Right lobe of liver (tissue), 4 donors: Measurements from ENCODE around the gene SLC24A3.

Experiments
- POLR2A ChIP-seq: fragments of 450-650 bp; IDR thresholded peaks from one replicate; pipeline ENCODE4 v1.6.1; 2017; ENCODE audit warnings: antibody characterized with exemption, mild to moderate bottlenecking
- TF ChIP-seq, protein P1 (sequence below), 4 donors: fragments of 200-600 bp in 3 of 4; fragments of 450-650 bp in 1 of 4; IDR thresholded peaks; one replicate each; pipeline versions ENCODE4 v1.5.1 to v1.8.0; 2016 to 2022; ENCODE audit warnings: antibody characterized with exemption in 4 of 4, mild to moderate bottlenecking in 2 of 4
- donor health status: DM: no; HTN: no; CAD: no.
- donor health status: DM: no; HTN: no; CAD: no.
- donor health status: DM: no; HTN: yes; CAD: no.

- TF ChIP-seq, protein P1, sequence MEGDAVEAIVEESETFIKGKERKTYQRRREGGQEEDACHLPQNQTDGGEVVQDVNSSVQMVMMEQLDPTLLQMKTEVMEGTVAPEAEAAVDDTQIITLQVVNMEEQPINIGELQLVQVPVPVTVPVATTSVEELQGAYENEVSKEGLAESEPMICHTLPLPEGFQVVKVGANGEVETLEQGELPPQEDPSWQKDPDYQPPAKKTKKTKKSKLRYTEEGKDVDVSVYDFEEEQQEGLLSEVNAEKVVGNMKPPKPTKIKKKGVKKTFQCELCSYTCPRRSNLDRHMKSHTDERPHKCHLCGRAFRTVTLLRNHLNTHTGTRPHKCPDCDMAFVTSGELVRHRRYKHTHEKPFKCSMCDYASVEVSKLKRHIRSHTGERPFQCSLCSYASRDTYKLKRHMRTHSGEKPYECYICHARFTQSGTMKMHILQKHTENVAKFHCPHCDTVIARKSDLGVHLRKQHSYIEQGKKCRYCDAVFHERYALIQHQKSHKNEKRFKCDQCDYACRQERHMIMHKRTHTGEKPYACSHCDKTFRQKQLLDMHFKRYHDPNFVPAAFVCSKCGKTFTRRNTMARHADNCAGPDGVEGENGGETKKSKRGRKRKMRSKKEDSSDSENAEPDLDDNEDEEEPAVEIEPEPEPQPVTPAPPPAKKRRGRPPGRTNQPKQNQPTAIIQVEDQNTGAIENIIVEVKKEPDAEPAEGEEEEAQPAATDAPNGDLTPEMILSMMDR (IDR thresholded peaks at IDR 0.05) = no peak
- no peak for TF ChIP-seq POLR2A
Observed at GRCh38 chr20:19370076-19371075, 157.9 kb downstream of the SLC24A3 start.
